NT2/D1 (cell line): Measurements from ENCODE around the gene TAF11L12.

Source experiments
- SUZ12 ChIP-seq: IDR thresholded peaks from 2 replicates; pipeline ENCODE4 v1.6.1; 2011; ENCODE audit not compliant: insufficient read length, insufficient read depth; ENCODE audit errors: extremely low read depth
- YY1 ChIP-seq: IDR thresholded peaks from 2 replicates; pipeline ENCODE4 v1.6.1; 2011; ENCODE audit not compliant: insufficient read length, insufficient read depth
- ZNF274 ChIP-seq: IDR thresholded peaks from 2 replicates; pipeline ENCODE4 v1.6.1; 2011; ENCODE audit warnings: mild to moderate bottlenecking, low read depth, low read length

DNA sequence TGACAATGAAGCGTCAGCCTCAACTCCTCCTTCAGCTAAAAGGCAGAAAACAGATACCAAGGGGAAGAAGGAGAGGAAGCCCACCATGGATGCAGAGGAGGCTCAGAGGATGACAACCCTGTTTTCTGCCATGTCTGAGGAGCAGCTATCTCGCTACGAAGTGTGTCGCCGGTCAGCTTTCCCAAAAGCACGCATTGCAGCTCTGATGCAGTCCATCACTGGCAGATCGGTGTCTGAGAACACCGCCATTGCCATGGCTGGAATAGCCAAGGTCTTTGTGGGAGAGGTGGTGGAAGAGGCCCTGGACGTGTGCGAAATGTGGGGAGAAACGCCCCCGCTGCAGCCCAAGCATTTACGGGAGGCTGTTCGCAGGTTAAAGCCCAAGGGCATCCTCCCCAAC lies 5.2 kb upstream of the TAF11L12 start:
- TF ChIP-seq ZNF274 (no peak), SUZ12 (no peak), YY1 (no peak)
